Stimulated activated naive CD4-positive, alpha-beta T cell treated with Interleukin-2 at 50 U/mL for 16 hours (primary cell): Measurements from ENCODE around the gene ELOVL6.
"Not testable (repeated sequence)": the region's sequence is repeated elsewhere in the genome, so short reads cannot be mapped to it uniquely, and the experiment has no call there.

Experiments
- DNase-seq: peaks from one replicate; lab custom pipeline; 2025; lab: John Stamatoyannopoulos, UW

The ELOVL6 gene

GRCh38 chr4:110196871-110197528, 1.4 kb downstream of the ELOVL6 start:
- DNase-seq, result peak; percentile 45

- peak; percentile 31 for DNase-seq
These were observed 2.1 kb downstream of the ELOVL6 start for GRCh38 chr4:110196206-110196870.

- no peak for DNase-seq
These were observed 2.7 kb downstream of the ELOVL6 start for GRCh38 chr4:110195561-110196205.

GRCh38 chr4:110193822-110194761, 4.3 kb downstream of the ELOVL6 start:
- peak; percentile 65 for DNase-seq

GRCh38 chr4:110193287-110193686, 5.1 kb downstream of the ELOVL6 start:
- DNase-seq, result not testable (repeated sequence)

- no peak for DNase-seq
These were observed 8.2 kb downstream of the ELOVL6 start for GRCh38 chr4:110190249-110190648.

- DNase-seq, result no peak
These were observed 10.3 kb downstream of the ELOVL6 start for GRCh38 chr4:110188113-110188512.

- no peak for DNase-seq
These were observed 13.6 kb downstream of the ELOVL6 start for GRCh38 chr4:110184791-110185155.

- DNase-seq, result no peak
These were observed 14.2 kb downstream of the ELOVL6 start for GRCh38 chr4:110184140-110184790.

GRCh38 chr4:110183643-110184042, 14.8 kb downstream of the ELOVL6 start:
- no peak for DNase-seq

GRCh38 chr4:110183058-110183457, 15.4 kb downstream of the ELOVL6 start:
- DNase-seq, result no peak

GRCh38 chr4:110181890-110182289, 16.5 kb downstream of the ELOVL6 start:
- DNase-seq, result no peak

GRCh38 chr4:110175634-110176033, 22.8 kb downstream of the ELOVL6 start:
- no peak for DNase-seq

GRCh38 chr4:110172972-110173371, 25.4 kb downstream of the ELOVL6 start:
- DNase-seq, result no peak

GRCh38 chr4:110171971-110172370, 26.4 kb downstream of the ELOVL6 start:
- no peak for DNase-seq

GRCh38 chr4:110170861-110171260, 27.6 kb downstream of the ELOVL6 start:
- no peak for DNase-seq

- DNase-seq, result peak; percentile 58
These were observed 32.8 kb downstream of the ELOVL6 start for GRCh38 chr4:110165382-110166286.

GRCh38 chr4:110164856-110165255, 33.6 kb downstream of the ELOVL6 start:
- DNase-seq, result no peak

- no peak for DNase-seq
These were observed 34.2 kb downstream of the ELOVL6 start for GRCh38 chr4:110164251-110164650.

GRCh38 chr4:110163327-110164069, 34.9 kb downstream of the ELOVL6 start:
- DNase-seq, result no peak
